Measurements from ENCODE around the gene ITGB1. TPM values are rescaled to one million over a fixed set of nuclear protein-coding genes. Genes with fewer than 3 reads are reported as not detected.

Gene ITGB1
- total and polyA plus RNA-seq, 10 of the 15 experiments (the other 5 are each of a cell fraction or from before 2014, with no cell fraction given): 2.8 to 20.7 (median 10.4) TPM

DNA sequence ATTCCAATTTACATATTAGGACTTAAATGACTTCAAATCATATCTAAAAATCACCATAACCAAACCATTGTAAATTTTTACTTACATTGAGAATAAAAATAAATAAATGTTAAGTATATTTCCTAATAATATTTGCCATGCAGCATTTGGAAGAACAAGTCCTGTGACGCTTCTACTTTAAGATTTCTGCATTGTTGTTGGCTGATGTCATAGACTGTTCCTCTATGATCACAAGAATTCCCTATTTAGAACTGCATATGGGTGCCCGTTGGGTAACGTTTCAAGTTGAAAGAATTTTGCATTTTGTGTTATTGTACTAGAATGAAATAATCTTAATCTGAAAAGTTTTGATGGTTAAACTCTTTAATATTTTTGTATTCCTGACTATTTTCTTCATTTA is 5.1 kb upstream of the ITGB1 start (continued):
- TF ChIP-seq, protein P1, sequence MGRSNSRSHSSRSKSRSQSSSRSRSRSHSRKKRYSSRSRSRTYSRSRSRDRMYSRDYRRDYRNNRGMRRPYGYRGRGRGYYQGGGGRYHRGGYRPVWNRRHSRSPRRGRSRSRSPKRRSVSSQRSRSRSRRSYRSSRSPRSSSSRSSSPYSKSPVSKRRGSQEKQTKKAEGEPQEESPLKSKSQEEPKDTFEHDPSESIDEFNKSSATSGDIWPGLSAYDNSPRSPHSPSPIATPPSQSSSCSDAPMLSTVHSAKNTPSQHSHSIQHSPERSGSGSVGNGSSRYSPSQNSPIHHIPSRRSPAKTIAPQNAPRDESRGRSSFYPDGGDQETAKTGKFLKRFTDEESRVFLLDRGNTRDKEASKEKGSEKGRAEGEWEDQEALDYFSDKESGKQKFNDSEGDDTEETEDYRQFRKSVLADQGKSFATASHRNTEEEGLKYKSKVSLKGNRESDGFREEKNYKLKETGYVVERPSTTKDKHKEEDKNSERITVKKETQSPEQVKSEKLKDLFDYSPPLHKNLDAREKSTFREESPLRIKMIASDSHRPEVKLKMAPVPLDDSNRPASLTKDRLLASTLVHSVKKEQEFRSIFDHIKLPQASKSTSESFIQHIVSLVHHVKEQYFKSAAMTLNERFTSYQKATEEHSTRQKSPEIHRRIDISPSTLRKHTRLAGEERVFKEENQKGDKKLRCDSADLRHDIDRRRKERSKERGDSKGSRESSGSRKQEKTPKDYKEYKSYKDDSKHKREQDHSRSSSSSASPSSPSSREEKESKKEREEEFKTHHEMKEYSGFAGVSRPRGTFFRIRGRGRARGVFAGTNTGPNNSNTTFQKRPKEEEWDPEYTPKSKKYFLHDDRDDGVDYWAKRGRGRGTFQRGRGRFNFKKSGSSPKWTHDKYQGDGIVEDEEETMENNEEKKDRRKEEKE (IDR thresholded peaks at IDR 0.05): no peak
- no peak for TF ChIP-seq KAT2A (conservative IDR thresholded peaks at IDR 0.05; ENCODE audit: control insufficient read depth, low read depth, low read length)

DNA sequence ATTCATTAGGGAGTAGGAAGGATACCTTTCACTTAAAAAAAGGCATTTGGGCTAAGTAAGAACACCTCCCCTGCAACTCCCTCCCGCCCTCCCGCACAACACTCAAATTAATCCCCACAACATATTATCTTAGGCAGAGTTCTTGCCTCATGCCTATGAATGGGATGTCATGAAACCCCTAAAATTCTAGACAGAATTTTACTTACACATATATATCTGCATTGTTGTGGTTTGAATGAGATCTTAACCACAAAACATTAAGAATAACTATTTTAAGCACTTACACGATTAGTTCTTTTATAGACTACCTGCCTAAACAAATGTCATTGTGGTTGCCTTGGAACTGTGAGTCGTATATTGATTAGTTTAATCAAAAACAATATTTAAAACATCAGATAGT is 4.5 kb upstream of the ITGB1 start:
- H2AFZ ChIP-seq (ENCODE audit: control insufficient read depth, low read depth, low read length): no peak overlapping the region
- BruUV-seq (replicated peaks): no TSS peak
- no peak for TF ChIP-seq GATAD2B (conservative IDR thresholded peaks at IDR 0.05; ENCODE audit: low read depth)
- peak; percentile 48 for TF ChIP-seq RUNX3 (IDR thresholded peaks at IDR 0.05; ENCODE audit: low read length)
- no peak for ATAC-seq
- intact Hi-C loops (cut with micrococcal nuclease; ENCODE audit: unreplicated experiment) (no loop called here), in situ Hi-C loops (cut with MboI) (no loop called here)
- H3K79me2 ChIP-seq (ENCODE audit: control insufficient read depth, insufficient read depth, low read length): peaks cover 2% of the 10 kb centered on the region; the same call in 1 of the 2 replicates
- FAIRE-seq: no peak
- ChIA-PET POLR2A (no interaction called here), SMC1A (ENCODE audit: uncharacterized antibody, unreplicated experiment) (no interaction called here), CTCF (no interaction called here), RAD21 (ENCODE audit: unreplicated experiment) (no interaction called here)
- no peaks in the 10 kb centered on the region for H4K20me1 ChIP-seq (ENCODE audit: control insufficient read depth, insufficient read depth)
- DNase-seq (ENCODE audit: low read depth, low spot score): no peak
- no peak overlapping the region for H3K9ac ChIP-seq (ENCODE audit: control insufficient read depth, insufficient read depth, low read length)
- H3K36me3 ChIP-seq (ENCODE audit: control insufficient read depth in 2 of 2, insufficient read depth in 2 of 2, low read length in 1 of 2): no peaks in the 10 kb centered on the region
- peaks cover 18% of the 10 kb centered on the region for H3K4me1 ChIP-seq (ENCODE audit: control insufficient read depth, insufficient read depth, low read length)
- H3K4me3 ChIP-seq: no peak overlapping the region
- no peak overlapping the region for H3K27ac ChIP-seq (ENCODE audit: control insufficient read depth, insufficient read depth)
- H3K9me3 ChIP-seq (replicated peaks; ENCODE audit: control insufficient read depth, insufficient read depth, low read length): no peaks in the 10 kb centered on the region
- 0 out of 2 replicates have a peak overlapping the region, but pooled peaks have one; percentile 62 for H3K4me2 ChIP-seq (ENCODE audit: control insufficient read depth, insufficient read depth)
- no peaks in the 10 kb centered on the region for H3K27me3 ChIP-seq (replicated peaks in 1 of 2; ENCODE audit: control insufficient read depth in 2 of 2, insufficient read depth in 2 of 2, low read length in 1 of 2)
- 48% methylated on average over 4 of the region's 4 CpGs for WGBS (ENCODE audit: insufficient coverage, insufficient replicate concordance, low lambda C conversion rate, missing lambda C conversion rate)
